HepG2 (cell line): ENCODE data around the gene UXS1. TPM values are rescaled to one million over a fixed set of nuclear protein-coding genes. Genes with fewer than 3 reads are reported as not detected.

Experiments
- ELF1 ChIP-seq: sonication (generic); formaldehyde crosslinking; IDR thresholded peaks from 2 replicates; pipeline ENCODE4 v1.4.0; 2020; ENCODE audit warnings: missing genetic modification reagents
- MYC ChIP-seq: sonication (generic); formaldehyde crosslinking; IDR thresholded peaks from 2 replicates; pipeline ENCODE4 v1.9.0; 2021; ENCODE audit warnings: missing genetic modification reagents, borderline replicate concordance
- NAIF1 ChIP-seq: sonication (generic); formaldehyde crosslinking; IDR thresholded peaks from 2 replicates; pipeline ENCODE4 v1.5.0; 2020; ENCODE audit warnings: mild to moderate bottlenecking, missing genetic modification reagents, borderline replicate concordance
- PREB ChIP-seq: sonication (generic); formaldehyde crosslinking; IDR thresholded peaks from 2 replicates; pipeline ENCODE4 v1.4.0; 2020; ENCODE audit warnings: missing genetic modification reagents
- SALL2 ChIP-seq: sonication (generic); formaldehyde crosslinking; IDR thresholded peaks from 2 replicates; pipeline ENCODE4 v1.8.1; 2023; ENCODE audit warnings: mild to moderate bottlenecking, missing genetic modification reagents, inconsistent platforms
- SMAD9 ChIP-seq: sonication (generic); formaldehyde crosslinking; IDR thresholded peaks from 2 replicates; pipeline ENCODE4 v1.5.1; 2020; ENCODE audit warnings: mild to moderate bottlenecking, missing genetic modification reagents
- USF2 ChIP-seq, 2 experiments: sonication (generic) in 1 of 2; formaldehyde crosslinking in 1 of 2; IDR thresholded peaks; 2 replicates each; pipeline versions ENCODE4 v1.5.1 to v1.6.1; 2011 to 2020; ENCODE audit warnings: borderline replicate concordance in 1 of 2, low read depth in 1 of 2, low read length in 1 of 2, mild to moderate bottlenecking in 1 of 2, missing genetic modification reagents in 1 of 2, moderate library complexity in 1 of 2
- ZBTB10 ChIP-seq: sonication (generic); formaldehyde crosslinking; IDR thresholded peaks from 2 replicates; pipeline ENCODE4 v1.4.0; 2020; ENCODE audit warnings: missing genetic modification reagents, borderline replicate concordance
- ZBTB44 ChIP-seq: sonication (generic); formaldehyde crosslinking; IDR thresholded peaks from 2 replicates; pipeline ENCODE4 v1.4.0; 2020; ENCODE audit warnings: missing genetic modification reagents
- ZMYM3 ChIP-seq: sonication (generic); formaldehyde crosslinking; IDR thresholded peaks from 2 replicates; pipeline ENCODE4 v1.5.1; 2020; ENCODE audit warnings: mild to moderate bottlenecking, missing genetic modification reagents
- ZNF253 ChIP-seq: sonication (generic); formaldehyde crosslinking; IDR thresholded peaks from 2 replicates; pipeline ENCODE4 v1.8.0; 2022; ENCODE audit warnings: mild to moderate bottlenecking, missing genetic modification reagents, borderline replicate concordance
- ZNF567 ChIP-seq: sonication (generic); formaldehyde crosslinking; IDR thresholded peaks from 2 replicates; pipeline ENCODE4 v1.8.1; 2023; ENCODE audit warnings: mild to moderate bottlenecking, missing genetic modification reagents, borderline replicate concordance
- ZNF746 ChIP-seq: sonication (generic); formaldehyde crosslinking; IDR thresholded peaks from 2 replicates; pipeline ENCODE4 v1.8.0; 2022; ENCODE audit warnings: mild to moderate bottlenecking, missing genetic modification reagents
- ZSCAN12 ChIP-seq: sonication (generic); formaldehyde crosslinking; IDR thresholded peaks from 2 replicates; pipeline ENCODE4 v1.9.0; 2021; ENCODE audit warnings: mild to moderate bottlenecking, missing genetic modification reagents
- polyA plus RNA-seq, 8 experiments: library from polyadenylated mRNA; depleted of rRNA in 3 of 8; stranded (reverse) in 7 of 8; unstranded in 1 of 8; fragments of >200 nt; fragmentation: Illumina TruSeq in 4 of 8; extraction: Trizol in 4 of 8; gene quantifications; 2 replicates each; pipeline versions ENCODE4 v1.2.1 to v1.2.3, GENCODE V29; 2011 to 2016; ENCODE audit warnings: low read depth in 4 of 8, missing spikeins in 1 of 8, mixed read lengths in 1 of 8; ENCODE audit not compliant: insufficient read depth in 1 of 8
- total RNA-seq, 5 experiments: library from RNA; depleted of rRNA; stranded (reverse); fragments of >200 nt; fragmentation: Illumina TruSeq; extraction: Trizol; gene quantifications; 2 replicates each; pipeline ENCODE4 v1.2.3, GENCODE V29; 2016; ENCODE audit warnings: low read depth in 1 of 5
- TF ChIP-seq, protein P1 (sequence below): sonication (generic); formaldehyde crosslinking; IDR thresholded peaks from 2 replicates; pipeline ENCODE4 v1.9.0; 2021; ENCODE audit warnings: missing genetic modification reagents, borderline replicate concordance
- TF ChIP-seq, protein P2 (sequence below): sonication (generic); formaldehyde crosslinking; IDR thresholded peaks from 2 replicates; pipeline ENCODE4 v1.9.0; 2021; ENCODE audit warnings: missing genetic modification reagents, mild to moderate bottlenecking, borderline replicate concordance
- TF ChIP-seq, protein P3 (sequence below): IDR thresholded peaks from 2 replicates; pipeline ENCODE4 v1.6.1; 2016; ENCODE audit warnings: mild to moderate bottlenecking, missing biosample characterization, missing genetic modification reagents

UXS1 gene
- total and polyA plus RNA-seq, 2 of the 13 experiments (the other 11 are each of a cell fraction or from before 2014, with no cell fraction given): 53.3 to 110 TPM

GRCh38 chr2:106115250-106115649, 78.9 kb downstream of the UXS1 start (continued):
- TF ChIP-seq, protein P1, sequence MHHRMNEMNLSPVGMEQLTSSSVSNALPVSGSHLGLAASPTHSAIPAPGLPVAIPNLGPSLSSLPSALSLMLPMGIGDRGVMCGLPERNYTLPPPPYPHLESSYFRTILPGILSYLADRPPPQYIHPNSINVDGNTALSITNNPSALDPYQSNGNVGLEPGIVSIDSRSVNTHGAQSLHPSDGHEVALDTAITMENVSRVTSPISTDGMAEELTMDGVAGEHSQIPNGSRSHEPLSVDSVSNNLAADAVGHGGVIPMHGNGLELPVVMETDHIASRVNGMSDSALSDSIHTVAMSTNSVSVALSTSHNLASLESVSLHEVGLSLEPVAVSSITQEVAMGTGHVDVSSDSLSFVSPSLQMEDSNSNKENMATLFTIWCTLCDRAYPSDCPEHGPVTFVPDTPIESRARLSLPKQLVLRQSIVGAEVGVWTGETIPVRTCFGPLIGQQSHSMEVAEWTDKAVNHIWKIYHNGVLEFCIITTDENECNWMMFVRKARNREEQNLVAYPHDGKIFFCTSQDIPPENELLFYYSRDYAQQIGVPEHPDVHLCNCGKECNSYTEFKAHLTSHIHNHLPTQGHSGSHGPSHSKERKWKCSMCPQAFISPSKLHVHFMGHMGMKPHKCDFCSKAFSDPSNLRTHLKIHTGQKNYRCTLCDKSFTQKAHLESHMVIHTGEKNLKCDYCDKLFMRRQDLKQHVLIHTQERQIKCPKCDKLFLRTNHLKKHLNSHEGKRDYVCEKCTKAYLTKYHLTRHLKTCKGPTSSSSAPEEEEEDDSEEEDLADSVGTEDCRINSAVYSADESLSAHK (CRISPR knock-in tag): no peak
- no peak for TF ChIP-seq ZSCAN12 (CRISPR knock-in tag)
- no peak for TF ChIP-seq SALL2 (CRISPR knock-in tag)
- TF ChIP-seq NAIF1 (CRISPR knock-in tag): no peak
- peak; percentile 25; the same call in 1 of the 2 replicates for TF ChIP-seq ELF1 (CRISPR knock-in tag)
- TF ChIP-seq ZBTB10 (CRISPR knock-in tag): no peak
- TF ChIP-seq MYC (CRISPR knock-in tag): no peak
- TF ChIP-seq USF2 (IDR thresholded peaks at IDR 0.05; ENCODE audit: low read depth, low read length): no peak
- no peak for TF ChIP-seq USF2 (CRISPR knock-in tag; IDR thresholded peaks at IDR 0.05; ENCODE audit: borderline replicate concordance)
- no peak for TF ChIP-seq SMAD9 (CRISPR knock-in tag)
- TF ChIP-seq ZBTB44 (CRISPR knock-in tag): no peak
- no peak for TF ChIP-seq PREB (CRISPR knock-in tag)
- TF ChIP-seq, protein P2, sequence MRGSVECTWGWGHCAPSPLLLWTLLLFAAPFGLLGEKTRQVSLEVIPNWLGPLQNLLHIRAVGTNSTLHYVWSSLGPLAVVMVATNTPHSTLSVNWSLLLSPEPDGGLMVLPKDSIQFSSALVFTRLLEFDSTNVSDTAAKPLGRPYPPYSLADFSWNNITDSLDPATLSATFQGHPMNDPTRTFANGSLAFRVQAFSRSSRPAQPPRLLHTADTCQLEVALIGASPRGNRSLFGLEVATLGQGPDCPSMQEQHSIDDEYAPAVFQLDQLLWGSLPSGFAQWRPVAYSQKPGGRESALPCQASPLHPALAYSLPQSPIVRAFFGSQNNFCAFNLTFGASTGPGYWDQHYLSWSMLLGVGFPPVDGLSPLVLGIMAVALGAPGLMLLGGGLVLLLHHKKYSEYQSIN (CRISPR knock-in tag): no peak
- TF ChIP-seq ZNF567: no peak
- 0 out of 2 replicates have a peak, but pooled peaks have one; percentile 20 for TF ChIP-seq ZMYM3
- TF ChIP-seq ZNF746: no peak
- TF ChIP-seq, protein P3, sequence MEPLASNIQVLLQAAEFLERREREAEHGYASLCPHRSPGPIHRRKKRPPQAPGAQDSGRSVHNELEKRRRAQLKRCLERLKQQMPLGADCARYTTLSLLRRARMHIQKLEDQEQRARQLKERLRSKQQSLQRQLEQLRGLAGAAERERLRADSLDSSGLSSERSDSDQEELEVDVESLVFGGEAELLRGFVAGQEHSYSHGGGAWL (CRISPR knock-in tag): no peak
- no peak for TF ChIP-seq ZNF253 (CRISPR knock-in tag)
